ENCODE data around the gene DCANP1.

DCANP1 gene

DNA sequence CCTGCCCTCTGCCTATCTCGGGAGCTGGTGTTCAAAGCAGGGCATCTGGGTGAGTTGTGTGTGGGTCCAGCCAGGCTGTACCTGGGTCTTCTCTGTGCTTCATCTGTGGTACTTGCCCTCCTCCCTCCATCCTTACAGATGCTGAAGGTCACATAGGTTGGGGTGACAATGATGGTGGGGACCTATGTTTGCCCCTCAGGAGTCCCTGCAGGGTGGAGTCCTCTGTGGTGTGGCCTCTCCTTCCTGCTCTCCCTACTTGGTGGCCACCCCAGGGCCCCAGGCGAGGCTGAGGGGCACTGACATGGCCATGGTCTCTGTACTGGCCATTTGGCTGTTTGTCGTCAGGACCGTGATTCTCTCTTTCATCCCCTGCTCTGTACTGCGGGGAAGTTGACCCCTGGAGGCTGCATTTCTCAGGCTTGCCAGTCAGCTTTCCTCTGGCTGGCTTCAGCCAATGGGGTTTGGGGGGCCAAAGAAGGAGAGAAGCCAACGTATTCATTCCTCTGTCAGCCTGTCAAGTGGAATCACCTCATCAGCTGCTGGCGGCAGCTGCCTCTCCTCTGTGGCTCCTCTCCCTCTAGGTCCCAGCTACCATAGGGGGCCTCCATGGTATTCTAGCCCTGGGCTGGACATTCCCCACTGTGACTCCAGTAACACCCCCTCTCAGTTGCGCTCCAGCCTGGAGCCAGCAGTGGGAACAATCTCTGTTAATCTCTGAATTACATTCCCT lies 4.6 kb downstream of the DCANP1 start:
- DNase-seq (ENCODE audit: low read depth in 1 of 2, low spot score in 1 of 2): no peak

DNA sequence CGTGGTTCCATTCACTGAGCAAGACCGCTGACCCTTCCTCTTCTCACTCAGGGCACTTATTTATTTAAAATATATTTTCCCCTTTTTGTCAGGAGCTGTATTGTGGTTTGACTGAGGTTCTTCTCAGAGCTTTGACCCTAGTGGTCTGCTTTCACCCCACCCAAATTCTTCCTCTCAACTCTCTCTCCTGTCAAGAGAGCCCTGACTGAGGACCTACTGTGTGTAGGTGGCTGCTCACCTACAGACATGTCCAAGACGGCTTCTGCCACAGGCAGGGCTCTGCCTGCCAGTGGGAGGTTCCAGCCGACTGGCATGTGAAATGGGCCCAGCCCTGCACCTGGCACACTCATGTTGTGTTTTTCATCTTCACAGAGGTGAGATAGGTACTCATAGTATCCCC lies 5.2 kb downstream of the DCANP1 start:
- no peak for DNase-seq (ENCODE audit: low read depth in 1 of 2, low spot score in 1 of 2)

DNA sequence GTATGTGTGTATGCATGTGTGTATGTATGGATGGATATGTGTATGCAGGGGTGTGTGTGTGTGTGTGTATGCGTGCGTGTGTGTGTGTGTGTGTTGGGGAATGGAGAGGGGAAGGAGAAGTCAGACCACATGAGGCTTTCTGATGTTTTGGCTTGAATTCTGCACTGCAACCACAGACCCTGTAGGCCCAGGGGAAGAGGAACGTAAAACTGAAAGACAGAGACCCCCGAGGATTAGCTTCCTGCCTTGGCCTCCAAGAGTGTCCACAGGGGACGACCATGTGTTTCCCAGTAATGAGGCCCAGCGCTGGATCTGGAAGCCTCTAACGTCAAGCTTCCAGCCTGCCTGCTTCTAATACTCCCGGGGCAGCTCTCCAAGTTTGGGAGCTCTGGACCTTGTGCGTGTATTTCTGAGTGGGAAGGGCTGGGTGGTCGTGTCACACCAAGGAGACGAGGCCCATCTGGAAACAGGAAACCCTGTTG lies 5.8 kb downstream of the DCANP1 start:
- no peak for DNase-seq (ENCODE audit: low read depth in 1 of 2, low spot score in 1 of 2)

DNA sequence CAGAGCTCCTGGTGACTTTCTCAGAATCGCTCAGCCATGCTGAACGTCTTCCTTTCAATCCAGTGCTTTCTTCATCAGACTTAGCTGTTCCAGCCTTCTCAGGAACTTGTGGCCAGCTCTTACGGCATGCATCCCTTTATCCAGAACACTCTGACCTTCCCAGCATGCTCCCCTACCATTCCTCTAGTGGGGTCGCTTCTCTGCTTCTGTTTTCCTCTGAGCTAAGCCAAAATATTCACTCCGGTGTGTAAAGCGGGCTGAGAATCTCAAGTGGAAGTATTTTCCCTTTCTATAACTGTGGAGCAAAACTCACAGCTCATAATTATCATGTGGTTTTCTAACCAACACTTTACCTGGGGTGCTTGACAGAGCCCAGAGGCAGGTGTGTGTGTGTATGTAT lies 6.2 kb downstream of the DCANP1 start:
- no peak for DNase-seq (ENCODE audit: low read depth in 1 of 2, low spot score in 1 of 2)

DNA sequence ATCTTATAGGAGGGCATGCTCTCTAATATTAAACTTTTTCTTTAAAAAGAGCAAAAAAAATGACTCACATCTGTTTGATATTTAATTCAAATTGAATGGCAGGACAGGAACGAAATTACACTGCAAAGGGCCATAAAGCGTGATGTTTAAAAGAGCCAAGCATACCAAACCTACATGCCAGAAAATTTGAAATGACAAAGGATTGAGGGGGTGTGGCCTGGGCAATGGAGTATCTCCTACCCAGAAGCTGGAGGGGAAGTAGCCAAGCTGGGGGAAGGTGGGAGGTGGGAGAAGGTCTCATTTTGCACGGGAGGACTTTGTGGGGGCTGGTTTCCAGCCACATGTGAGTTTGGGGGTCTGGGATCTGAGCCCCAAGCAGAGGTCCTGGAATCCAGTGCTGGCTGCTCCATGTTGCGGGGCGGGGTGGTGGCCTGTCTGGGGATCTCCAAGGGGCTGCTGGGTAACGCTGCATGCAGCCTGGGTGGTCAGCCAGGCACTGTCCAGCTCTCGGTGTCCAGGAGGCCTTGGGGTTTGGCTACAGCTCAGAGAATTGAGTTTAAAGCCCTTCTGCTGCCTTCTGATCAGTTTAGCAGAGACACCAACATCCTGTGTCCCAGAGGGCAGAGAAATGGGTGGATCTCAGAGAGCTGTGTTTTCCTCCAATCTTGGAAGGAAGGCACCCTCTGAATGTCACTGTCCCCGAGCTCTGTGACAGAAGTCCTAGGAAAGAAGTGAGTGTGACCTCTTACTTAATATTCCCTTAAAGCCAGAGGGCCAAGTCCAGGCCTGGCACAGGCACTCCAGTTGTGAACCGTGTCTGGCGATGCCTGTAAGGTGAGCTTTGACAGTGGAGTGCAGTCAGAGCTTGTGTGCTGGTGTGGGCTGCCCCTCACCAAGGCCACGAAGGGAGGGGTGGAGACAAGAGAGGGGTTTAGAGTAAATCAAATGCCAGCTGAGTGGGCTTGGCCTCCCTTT lies 7.6 kb downstream of the DCANP1 start:
- no peak for DNase-seq (ENCODE audit: low read depth in 1 of 2, low spot score in 1 of 2)

DNA sequence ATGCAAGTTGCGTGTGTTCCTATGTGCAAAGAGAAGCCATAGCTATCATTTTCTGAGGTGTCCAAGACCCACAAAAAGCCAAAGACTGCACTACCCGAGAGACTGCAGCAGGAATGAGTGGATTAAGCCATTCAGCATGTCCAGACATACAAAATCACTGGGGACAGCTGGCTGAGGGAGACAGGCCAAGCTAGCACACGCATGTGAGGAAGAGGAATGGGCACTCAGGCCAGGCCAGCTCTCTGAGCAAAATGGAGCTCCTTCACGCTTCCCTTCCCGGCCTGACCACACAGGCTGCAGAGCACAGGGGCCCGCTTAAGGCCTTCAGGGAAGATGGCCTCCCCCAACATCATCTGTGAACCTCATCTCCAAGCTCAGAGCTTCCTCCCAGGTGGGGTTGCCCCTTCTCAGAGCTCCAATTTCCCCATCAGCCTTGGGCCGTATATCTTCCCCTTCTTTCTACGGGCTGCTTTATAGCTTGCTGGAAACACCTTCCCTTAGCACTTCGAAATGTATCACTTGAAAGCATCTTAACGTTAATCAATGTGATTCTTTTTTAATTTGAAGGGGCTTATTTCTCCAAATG lies 8.4 kb downstream of the DCANP1 start:
- DNase-seq (ENCODE audit: low read depth in 1 of 2, low spot score in 1 of 2): no peak

DNA sequence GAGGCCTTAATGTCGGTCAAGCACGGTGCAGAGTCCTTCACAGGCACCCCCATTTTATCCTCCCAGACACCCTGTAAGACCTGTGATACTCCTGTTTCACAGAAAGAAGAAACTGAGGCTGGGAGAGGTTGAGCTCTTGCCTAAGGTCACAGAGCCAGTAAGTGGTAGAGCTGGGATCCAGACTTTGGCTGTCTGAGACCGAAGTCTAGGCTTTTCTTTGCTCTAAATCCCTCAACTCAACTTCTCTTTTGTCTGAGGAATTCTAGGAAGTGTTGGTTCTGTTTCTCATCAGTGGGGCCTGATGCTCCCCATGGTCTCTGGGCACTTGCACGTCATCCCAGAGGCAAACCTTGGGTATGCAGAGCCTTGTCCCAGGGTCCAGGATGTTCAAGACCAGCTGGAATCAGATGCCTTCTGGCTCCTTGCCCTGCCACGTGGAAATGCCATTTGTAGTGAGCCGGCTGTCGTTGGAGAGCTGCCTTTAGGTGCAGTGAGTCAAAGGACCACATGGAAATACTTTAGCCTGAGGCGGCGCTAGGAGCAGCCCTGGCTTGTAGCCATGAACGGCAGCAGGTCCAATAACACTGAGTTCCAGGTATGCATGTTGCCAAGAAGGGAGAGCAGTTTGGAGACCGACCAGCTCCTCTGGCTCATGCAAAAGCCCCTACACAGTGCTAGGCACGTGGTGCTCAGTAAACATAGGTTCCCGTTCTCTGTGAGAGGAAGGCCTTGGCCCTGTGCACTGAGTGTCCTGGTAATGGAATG lies 9.2 kb downstream of the DCANP1 start:
- DNase-seq (ENCODE audit: low read depth in 1 of 2, low spot score in 1 of 2): no peak

DNA sequence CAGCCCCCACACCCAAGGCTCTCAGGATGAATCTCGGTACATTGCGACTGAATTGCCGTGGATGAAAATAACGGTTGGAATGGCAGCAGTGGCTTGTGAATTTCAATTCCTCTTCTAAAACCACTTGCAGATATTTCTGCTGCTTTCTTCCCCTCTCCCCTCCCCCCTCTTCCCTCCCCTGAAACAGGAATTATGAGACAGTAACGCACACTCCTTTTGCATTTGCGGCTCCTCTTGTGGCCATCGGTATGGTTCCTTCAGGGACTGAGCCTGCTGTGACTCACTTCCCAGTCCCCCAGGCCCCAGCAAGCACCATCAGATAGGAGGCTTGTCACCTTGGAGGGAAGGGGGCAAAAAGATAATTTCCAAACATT lies 9.7 kb downstream of the DCANP1 start:
- no peak for DNase-seq (ENCODE audit: low read depth in 1 of 2, low spot score in 1 of 2)

DNA sequence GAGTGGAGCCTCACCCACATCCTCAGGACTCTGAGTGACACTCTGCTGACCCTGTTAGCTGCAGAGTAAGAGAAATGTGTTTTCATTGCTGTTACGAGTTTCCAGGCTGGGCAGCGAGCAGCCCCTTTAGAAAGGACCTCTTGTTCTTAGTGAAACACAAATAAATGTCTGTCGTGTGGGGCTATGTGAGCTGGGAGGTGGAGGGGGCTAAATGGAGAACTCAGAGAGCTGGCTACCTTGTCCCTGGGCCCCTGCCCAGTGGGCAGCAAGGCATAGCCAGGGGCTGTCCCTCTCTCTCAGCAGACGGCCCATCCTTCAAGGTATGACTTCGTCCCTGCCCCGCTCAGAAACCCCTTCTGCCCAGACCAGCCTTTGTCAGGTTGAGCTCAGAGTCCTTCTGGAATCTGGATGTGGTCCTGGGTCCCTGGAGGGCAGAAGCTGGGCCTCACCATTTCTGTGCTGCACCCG lies 10.2 kb downstream of the DCANP1 start:
- no peak for DNase-seq (ENCODE audit: low read depth in 1 of 2, low spot score in 1 of 2)

DNA sequence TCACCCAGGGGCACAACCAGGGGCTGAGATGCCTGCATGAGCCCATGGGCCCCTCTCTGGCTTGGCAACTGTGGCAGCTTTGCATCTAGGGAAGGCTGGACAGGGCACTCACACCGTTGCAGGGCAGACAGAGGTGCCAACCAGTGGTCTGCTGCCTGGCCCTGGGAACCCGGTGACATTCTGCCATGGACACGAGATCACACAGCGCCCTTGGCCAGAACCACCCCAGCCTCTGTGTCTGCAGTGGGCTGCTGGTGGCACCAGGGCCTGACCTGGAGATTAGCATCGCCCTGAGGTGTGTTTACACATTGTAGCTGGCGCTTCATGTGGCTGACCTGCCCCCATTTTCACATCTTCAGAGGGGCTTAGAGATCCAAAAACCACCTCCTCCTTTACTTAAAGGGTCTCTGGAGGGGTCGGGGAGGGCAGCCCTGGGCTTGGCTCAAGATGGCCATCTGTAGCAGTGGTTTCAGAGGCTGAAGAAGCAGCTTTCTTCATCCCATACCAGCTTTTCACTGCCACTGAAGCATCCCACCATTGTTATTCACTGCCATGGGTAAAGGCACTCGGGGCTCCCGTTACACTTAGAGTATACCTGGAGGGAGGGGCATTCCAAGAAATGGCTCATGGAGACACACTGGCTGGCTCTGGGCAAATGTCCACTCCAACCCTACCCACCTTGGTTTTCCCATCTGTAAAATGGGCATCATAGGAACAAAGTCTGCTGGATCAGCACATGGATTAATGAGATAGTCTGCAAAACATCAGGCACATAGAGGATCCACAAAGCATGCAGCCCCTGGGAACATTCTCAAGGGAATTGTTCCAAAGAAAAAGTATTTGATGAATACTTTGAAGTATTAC lies 11.4 kb downstream of the DCANP1 start:
- DNase-seq (ENCODE audit: low read depth in 1 of 2, low spot score in 1 of 2): no peak

DNA sequence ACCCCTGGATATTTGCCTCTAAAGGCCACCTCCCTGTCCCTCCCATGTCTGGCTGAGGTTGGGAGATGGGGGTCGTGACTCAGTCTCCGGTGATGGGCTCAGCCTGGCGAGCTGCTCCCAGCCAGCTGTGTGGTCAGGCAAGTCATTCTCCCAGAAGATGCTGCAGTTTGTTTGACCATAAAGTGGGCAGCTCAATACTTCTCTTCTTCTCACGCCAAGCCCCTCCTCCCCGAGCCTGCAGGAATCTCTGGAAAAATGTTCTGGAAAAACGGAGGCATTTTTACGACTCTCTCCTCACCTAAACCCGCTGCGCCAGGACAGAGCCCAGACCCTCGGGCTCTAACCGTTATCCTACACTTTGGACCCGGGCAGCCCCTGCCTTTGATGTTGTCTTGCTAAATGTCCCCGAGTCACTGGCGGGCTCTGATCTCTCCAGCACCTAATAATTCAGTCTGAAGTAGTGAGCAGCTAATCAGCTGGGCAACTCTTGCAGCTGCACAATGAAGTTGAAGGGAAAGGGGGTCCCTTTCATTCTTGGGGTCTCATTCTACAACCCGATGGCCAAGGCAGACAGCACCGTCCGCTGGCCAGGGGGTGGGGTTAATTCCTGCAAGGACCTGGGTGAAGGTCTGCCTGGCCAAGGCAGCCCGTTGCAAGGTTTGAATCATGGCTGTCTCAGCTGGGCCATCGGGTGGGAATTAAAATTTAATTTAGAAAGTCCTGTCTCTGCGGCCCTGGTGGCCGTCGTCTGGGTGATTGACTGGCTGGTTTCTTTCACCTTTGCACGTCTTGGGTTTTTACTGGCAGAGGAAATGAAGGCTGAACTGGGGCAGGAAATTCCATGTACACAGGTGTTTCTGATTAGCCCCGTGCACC lies 12.3 kb downstream of the DCANP1 start:
- DNase-seq (ENCODE audit: low read depth in 1 of 2, low spot score in 1 of 2): no peak

DNA sequence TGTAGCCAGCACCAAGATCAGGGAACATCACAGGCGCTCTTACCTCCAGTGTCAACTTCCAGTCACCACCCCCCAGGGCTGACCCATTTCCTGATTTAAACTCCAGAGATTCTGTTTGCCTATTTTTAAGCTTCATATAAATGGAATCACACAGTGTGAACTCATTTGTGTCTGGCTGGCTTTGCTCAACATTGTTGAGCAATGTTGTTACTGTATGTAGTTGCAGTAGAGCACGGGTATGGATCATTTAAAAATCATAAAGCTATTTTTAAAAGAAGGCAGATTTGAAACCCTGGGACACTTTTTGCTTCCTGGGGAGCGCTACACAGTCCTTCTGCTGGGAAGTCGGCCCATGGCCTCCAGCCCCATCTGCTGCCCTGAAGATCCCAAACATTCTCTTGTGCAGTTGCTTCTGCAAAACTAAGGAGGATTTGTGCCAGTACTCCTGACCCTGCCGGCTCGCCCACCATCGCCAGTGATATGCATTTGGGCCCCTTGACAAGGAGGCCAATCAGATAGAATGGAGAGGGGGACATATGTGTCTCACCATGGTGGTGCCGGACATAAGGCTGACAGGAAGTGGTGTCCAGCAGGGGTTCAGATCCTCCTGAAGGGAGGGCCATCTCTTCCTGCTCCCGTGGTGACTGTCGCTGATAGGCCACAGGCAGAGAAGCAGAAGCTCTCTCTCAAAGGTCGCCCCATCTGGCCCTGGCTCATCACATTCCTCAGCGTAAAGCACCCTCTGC lies 13.3 kb downstream of the DCANP1 start:
- no peak for DNase-seq (ENCODE audit: low read depth in 1 of 2, low spot score in 1 of 2)

DNA sequence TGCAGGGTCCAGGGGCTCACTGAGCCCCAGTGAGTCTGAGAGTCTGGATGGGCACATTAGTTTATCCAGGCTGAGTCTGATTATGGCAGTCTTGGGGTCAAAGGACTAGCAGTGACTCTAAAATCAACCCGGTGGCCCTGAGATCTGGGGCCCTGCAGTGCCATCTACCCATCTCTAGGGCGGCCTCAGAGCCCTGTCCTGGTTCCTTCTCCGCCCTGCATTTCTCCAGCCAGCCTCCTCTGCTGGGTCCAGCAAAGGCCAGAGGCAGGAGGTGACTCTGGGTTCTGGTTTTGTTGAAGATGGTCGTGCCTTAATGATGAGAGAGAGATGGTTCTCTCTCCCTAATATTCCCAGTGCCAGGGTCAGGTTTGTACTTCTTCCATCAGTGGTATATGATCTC lies 15.0 kb downstream of the DCANP1 start:
- no peak for DNase-seq (ENCODE audit: low read depth in 1 of 2, low spot score in 1 of 2)

DNA sequence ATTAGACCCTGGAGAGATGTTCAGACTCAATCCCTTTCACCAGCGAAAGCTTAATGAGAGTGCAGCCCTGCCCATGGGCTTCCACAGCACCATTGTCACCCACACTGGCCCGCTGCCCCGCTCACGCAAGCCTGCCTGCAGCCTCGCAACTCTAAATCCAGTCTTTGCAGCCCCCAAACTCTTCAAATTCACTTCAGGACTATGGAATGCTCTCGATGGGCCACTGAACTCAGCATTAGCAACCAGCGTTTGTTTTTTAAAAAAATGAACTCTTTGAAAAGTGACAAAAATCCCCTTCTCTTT lies 17.1 kb downstream of the DCANP1 start:
- no peak for DNase-seq (ENCODE audit: low read depth in 1 of 2, low spot score in 1 of 2)

DNA sequence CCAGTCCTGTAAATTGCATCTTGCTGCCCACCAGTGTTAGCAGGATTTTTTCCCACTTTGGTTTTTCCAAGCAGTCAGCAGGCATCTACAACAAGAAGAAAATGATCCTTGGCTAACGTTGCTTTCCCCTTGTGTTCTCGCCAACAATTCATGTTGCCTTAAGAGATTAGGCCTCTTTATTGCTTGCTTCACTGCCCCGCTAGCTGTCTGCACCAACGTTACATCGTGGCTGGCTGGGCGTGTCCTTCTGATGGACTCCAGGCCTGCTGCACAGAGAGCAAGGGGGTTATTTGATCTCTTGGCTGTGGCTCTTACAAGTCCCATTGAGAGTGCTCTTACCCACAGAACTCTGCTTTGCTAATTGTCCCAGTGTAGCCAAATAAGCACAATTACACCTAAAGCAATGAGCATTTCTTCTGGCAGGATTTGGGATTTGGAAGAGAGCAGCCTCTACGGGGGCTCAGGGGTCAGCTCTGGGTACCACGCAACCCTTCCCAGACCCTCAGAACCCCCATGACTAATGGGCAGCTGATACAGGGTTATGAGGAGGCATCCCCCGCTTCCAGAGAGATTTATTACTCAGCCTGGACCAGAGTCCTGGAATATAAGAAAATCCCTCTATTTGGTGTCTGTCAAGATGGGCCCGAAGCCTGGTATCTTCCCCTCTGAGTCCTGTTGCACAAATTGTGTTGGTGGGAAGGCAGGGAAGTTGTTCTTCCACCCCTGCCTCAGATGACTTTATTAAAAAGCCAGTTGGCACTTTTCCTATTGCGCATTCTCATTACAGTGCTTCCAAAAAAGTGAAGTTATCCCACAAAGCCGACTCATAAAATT lies 17.6 kb downstream of the DCANP1 start:
- DNase-seq (ENCODE audit: low read depth in 1 of 2, low spot score in 1 of 2): no peak

DNA sequence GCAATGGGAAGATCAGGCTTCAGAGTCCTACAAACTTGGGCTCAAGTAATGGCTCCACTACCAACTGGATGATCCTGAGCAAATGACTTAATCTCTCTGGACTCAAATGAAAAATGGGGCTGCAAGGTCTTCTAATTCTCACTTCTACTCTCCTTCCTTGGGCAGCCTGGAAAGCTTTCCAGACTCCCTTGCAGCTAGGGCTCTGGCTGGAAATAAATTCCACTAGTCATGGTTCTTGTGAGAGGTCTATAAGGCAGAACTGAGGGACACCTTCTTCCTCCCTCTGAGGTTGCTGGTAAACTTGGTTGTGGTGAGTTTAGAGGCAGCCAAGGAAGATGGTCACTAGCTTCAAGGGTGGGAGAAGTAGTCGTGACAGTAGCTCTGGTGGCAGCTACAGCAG lies 18.6 kb downstream of the DCANP1 start:
- DNase-seq (ENCODE audit: low read depth in 1 of 2, low spot score in 1 of 2): no peak

All from stimulated activated CD4-positive, alpha-beta T cell treated with anti-CD3 and anti-CD28 coated beads, Interleukin-15, amount 100 ng/mL, for 1 hour (primary cell).